GM23338 (cell line): ENCODE measurements around the gene DOCK4.

Source experiments
- CTCF ChIP-seq, 2 experiments: fragments of 200-600 bp in 1 of 2; sonication (generic) in 1 of 2; conservative IDR thresholded peaks; 2 replicates each; pipeline versions ENCODE4 v1.5.1 to v1.6.1; 2016 to 2017; ENCODE audit warnings: antibody characterized with exemption in 2 of 2, low read depth in 2 of 2, mild to moderate bottlenecking in 2 of 2, moderate library complexity in 1 of 2
- EZH2phosphoT487 ChIP-seq: fragments of 200-600 bp; sonication (generic); IDR thresholded peaks from one replicate; pipeline ENCODE4 v1.8.1; 2018; ENCODE audit warnings: antibody characterized with exemption; ENCODE audit not compliant: unreplicated experiment

GRCh38 chr7:112019932-112020331, 186.3 kb downstream of the DOCK4 start:
- no peak for TF ChIP-seq EZH2phosphoT487
- TF ChIP-seq CTCF (conservative IDR thresholded peaks at IDR 0.05; ENCODE audit: low read depth in 2 of 2): no peak
